HG03135 (cell line): ENCODE results near the gene CD99L2.
A peak's percentile ranks its signal among the peaks of the same experiment; 100 is the strongest.

Experiments used
- ATAC-seq: cut with Tn5 transposase; IDR thresholded peaks from one replicate; pipeline ENCODE4 v1.9.1; 2021; ENCODE audit warnings: mild to moderate bottlenecking, moderate library complexity; ENCODE audit not compliant: unreplicated experiment

The CD99L2 gene

DNA sequence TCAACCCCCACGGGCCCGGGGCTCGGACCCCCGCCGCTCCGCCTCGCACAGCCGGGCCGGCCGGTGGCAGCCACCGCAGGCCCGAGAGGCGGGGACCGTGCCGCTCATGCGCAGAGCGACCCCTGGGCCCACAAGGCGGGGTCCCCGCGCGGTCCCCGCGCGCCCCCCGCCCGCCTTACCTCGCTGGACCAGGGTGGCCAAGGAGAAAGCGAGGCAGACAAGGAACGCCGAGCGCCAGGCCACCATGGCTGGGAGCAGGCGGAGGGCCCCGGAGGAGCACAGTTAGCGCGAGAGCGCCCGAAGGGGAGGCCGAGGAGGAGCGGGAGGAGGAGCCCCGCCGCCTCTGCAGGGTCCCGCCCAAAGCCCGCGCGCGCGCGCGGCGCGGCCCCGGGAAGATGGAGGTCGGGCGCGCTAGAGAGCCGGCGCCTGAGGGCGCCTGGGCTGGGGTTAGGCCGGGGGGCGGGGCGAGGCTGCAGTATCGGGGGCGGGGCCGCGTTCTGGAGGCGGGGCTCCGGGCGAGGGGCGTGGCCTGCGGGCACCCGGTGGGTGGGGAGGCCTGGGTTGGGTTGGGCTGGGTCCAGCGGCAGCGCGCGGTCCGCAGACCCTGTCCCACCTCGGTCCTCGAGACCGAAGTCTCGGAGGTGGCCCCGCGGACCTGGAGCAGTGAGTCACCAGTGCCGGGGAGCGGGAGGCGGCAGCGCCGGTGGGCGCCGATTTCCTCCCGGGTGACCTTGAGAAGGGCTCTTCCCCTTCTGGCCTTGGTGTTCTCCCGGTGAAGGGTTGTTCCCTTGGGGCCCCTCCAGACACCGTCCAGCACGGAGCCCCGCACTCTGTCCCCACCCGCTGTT, at the start of gene CD99L2:
CD99L2 (minus strand) TSS at position 326 of the 848 bp plus-strand sequence; CDS start at position 246, 80 bp downstream.
- ATAC-seq = peak; percentile 90

DNA sequence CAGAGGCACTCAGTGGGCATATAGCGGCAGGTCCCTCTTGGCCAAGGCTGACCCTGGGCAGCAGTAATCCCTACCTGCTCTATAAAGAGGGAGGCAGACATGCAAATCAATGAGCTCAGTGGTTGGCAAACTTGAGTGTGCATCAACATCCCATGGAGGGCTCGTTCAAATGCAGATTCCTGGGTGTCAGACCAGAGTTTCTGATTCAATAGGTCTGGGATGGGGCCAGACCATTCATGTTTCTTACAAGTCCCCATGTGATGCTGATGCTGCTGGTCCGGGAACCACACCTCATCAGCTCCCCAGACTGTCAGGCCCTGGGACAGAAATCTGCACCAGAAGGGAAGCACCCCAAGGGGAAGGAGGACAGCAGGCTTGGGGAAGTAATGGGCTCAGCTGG, 45.8 kb upstream of the CD99L2 start:
- no peak for ATAC-seq

DNA sequence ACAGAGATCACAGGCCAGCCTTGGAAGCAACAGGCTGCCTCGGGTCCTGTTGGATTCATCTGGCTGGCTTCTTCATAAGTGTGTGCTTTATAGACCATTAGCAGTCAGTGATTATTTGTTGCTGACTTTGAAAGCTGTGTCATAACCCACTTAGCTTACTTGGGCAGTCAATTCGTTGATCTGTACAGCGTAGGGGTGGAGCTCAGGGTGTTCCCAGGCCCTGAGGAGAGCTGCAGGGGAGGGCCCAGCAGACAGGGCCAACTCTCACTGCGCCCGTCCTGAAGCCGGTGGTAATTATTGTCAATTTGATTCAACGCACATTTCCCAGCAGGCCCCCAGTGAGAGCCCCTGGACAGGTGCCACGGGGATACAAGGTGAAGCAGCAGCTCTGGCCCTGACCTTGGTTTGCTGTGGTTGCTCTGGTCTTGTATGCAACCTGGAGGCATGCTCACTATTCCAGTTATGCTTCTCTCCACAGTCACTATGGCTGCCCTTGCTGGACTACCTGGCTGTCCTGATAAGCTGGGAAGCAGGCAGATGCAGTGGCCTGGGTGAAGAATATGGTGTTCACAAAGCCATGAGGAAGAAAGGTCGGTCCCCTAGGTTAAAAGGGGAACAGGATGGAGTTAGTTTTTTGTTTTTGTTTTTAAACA, 44.6 kb upstream of the CD99L2 start:
- ATAC-seq = no peak

DNA sequence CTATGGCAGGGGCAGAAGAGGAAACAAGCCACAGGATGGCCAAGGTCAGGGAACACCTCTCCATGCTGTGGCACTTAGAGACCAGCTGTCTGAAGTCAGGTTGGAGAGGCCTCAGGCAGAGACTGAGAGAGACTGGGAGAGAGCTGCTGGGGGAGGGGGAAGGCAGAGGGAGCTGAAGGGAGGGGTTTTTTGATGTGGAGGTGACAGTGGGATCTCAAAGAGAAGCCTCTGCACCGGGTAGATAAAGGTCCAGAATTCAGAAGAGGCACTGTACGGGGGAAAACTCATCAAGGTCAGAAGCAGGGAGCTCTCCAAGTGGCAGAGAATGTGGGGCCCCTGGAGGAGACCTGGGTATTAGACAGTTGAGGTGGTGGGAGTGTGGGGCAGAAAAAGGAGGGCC, 43.1 kb upstream of the CD99L2 start:
- ATAC-seq = no peak

DNA sequence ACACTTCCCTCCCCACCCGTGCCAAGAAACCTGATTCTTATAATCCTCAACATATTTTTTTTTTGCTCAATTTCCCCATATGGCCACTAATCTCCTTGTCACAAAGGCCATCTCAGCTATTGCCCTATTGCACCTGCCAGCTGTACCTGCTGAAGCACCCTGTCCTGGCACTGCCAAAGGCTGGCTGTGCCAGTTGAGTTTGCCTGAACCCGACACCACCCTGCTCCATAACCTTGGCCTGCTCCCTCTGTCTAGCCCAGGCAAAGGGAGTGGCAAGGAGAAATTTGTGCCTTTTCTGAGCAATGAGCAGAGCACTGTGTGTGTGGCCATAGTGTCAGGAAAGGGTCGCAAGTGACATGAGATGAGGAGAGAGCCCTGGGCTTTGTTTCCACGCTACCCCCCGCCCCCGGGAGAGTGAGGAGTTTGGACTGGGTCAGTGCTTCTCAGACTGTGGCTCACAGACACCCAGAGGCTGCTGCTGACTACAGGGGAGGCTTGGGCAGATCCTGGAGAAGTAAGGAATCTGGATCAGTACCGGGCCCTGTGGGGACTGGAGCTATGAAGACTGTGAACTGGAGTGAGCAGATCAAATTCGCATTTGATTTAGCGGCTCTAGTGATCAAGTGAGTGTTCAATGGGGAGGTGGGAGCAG, 42.5 kb upstream of the CD99L2 start:
- no peak for ATAC-seq

DNA sequence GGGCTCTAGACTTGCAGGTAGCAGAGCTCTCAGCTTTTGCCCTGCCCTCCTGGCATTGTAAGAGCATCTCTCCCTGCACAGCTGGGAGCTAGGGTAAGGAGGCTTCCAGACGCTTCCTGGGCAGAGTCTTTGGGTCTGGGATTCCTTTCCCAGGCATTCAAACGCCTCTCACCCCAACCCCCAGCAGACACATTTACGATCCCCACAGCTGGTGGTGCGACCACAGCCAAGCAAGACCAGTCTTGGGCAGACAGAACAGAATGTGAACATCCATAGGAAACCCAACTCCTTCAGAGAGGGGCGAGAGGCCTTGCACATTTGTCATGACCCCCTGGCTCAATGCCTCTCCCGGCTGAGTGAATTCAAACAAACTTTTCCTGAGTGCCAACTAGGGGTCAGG, 38.1 kb upstream of the CD99L2 start:
- no peak for ATAC-seq

- no peak for ATAC-seq
Observed at GRCh38 chrX:150935467-150935866, 37.0 kb upstream of the CD99L2 start.

- no peak for ATAC-seq
Observed at GRCh38 chrX:150934453-150934852, 36.0 kb upstream of the CD99L2 start.

GRCh38 chrX:150933945-150934350, 35.5 kb upstream of the CD99L2 start:
- ATAC-seq = no peak

GRCh38 chrX:150929058-150929457, 30.6 kb upstream of the CD99L2 start:
- no peak for ATAC-seq

- no peak for ATAC-seq
Observed at GRCh38 chrX:150926791-150927190, 28.3 kb upstream of the CD99L2 start.

DNA sequence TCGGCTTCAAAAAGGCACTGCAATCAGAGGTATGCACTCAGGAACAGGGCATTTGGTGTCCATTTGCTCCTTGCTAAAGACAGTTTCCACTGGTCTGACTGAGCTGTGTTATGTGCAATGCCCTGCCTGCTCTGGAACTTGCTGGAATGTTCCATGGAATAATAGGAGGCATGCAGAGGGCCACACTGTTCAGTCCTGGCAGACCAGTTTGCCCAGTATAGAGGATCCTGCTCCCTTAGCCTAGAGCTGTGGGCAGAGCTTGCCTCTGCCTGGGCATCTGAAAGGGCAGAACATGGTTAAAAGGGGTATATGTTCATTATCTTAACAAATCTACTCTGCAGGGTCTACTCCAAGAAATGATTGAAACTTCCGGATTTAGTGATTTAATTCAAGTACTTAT, 27.8 kb upstream of the CD99L2 start:
- ATAC-seq = no peak

- no peak for ATAC-seq
Observed at GRCh38 chrX:150919401-150919800, 20.9 kb upstream of the CD99L2 start.

DNA sequence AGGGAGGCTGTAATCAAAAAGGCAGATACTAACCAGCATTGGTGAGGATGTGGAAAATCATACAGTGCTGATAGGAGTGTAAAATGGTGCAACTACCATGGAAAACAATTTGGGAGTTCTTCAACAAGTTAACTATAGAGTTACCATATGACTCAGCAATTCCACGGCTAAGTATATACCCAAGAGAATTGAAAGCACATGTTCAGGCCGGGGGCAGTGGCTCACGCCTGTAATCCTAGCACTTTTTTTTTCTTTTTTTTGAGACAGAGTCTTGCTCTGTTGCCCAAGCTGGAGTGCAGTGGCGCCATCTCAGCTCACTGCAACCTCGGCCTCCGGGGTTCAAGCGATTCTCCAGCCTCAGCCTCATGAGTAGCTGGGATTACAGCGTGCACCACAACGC, 15.0 kb upstream of the CD99L2 start:
- no peak for ATAC-seq

GRCh38 chrX:150907474-150907873, 9.0 kb upstream of the CD99L2 start:
- no peak for ATAC-seq

DNA sequence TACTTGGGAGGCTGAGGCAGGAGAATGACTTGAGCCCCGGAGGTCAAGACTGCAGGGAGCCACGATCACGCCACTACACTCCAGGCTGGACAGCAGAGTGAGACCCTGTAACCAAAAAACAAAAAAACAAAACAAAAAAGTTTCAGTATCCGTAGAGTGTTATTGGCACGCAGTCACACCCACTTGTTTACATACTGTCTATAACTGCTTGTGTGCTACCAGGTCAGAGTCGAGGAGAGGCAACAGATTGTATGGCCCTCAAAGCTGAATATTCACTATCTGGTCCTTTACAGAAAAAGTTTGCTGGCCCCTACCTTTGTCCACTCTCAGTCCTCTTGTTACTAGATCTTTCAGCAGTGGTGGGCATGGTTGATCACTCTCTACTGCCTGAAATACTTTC, 8.2 kb upstream of the CD99L2 start:
- no peak for ATAC-seq

DNA sequence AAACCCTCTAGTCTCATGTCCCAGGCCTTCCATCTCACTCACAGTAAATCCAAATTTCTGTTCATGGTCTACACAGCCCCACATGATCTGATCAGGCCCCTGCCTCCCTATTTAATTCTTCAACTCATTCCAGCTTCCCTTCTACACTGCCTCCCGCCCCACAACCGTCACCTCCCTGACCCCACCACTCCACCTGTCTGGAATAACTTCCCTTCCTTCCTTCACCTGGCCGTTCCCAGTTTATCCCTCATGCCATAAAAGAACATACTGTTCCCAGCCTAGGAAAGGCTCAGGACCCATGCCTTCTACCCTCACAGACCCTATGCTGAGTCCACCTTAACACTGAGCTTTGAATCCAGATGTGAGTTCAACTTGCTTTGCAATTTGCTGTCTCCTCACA, 6.8 kb upstream of the CD99L2 start:
- ATAC-seq = no peak

- no peak for ATAC-seq
Observed at GRCh38 chrX:150903110-150903508, 4.6 kb upstream of the CD99L2 start.

GRCh38 chrX:150902434-150903109, 4.1 kb upstream of the CD99L2 start:
- ATAC-seq = no peak

DNA sequence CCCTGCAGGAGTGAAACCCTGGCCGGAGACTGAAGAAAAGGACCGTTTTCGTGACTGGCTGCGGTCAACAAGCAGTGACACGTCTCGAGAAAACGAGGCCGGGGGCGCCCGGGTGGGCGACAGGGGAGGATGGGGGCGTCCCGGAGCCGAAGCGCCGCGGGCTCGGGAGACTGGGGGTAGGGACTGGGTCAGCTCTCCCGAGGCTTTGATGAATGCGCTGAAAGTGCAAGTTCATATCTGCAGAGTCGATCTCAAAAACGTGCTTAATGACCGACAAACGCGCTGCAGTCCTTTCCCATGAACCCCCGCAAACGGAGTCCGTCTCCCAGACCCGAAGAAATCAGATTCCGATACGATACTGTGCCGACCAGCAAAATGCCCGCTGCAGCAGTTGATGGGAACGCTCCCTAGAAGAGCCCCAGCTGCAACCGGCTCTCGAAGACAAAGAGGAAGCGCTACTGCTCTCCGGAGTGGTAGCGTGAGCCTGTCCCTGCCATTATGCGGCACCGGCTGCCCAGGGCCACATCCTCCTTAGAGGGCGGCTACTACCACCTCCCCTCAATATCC, 806 bp upstream of the CD99L2 start:
- ATAC-seq = peak; percentile 42
